CD14-positive monocyte (primary cell): ENCODE measurements around the gene RTP1. TPM values are rescaled to one million over a fixed set of nuclear protein-coding genes. Genes with fewer than 3 reads are reported as not detected.

Source experiments
- DNase-seq, 3 donors: peaks; one replicate each; pipeline ENCODE4 v3.0.0-alpha.2; 2011 to 2022
- H2AFZ ChIP-seq: 2 replicates; pipeline ENCODE4 v1.6.0; 2012; ENCODE audit warnings: mild to moderate bottlenecking, low read depth, low read length, inconsistent platforms; ENCODE audit not compliant: insufficient read depth, poor library complexity, severe bottlenecking
- H3K27ac ChIP-seq, 2 donors: 1 replicate in 1 of 2; 2 replicates in 1 of 2; pipeline ENCODE4 v1.5.1; 2012 to 2013; ENCODE audit warnings: low read length in 2 of 2, control low read depth in 1 of 2, inconsistent platforms in 1 of 2, low read depth in 1 of 2, mild to moderate bottlenecking in 1 of 2
- H3K27me3 ChIP-seq, 2 donors: one replicate each; pipeline versions ENCODE4 v1.6.0 to v1.6.1; 2011 to 2013; ENCODE audit warnings: low read length in 2 of 2; ENCODE audit not compliant: control insufficient read depth in 2 of 2, insufficient read depth in 2 of 2
- H3K36me3 ChIP-seq, 2 donors: replicated peaks in 1 of 2; 1 replicate in 1 of 2; 2 replicates in 1 of 2; pipeline versions ENCODE4 v1.5.1 to v1.6.1; 2012 to 2013; ENCODE audit warnings: low read length in 2 of 2, control low read depth in 1 of 2, inconsistent platforms in 1 of 2, mild to moderate bottlenecking in 1 of 2; ENCODE audit not compliant: insufficient read depth in 2 of 2, control insufficient read depth in 1 of 2
- H3K4me1 ChIP-seq, 2 donors: 1 replicate in 1 of 2; 2 replicates in 1 of 2; pipeline versions ENCODE4 v1.5.1 to v1.6.1; 2012 to 2013; ENCODE audit warnings: low read length in 2 of 2, control low read depth in 1 of 2, inconsistent platforms in 1 of 2, mild to moderate bottlenecking in 1 of 2, moderate library complexity in 1 of 2; ENCODE audit not compliant: insufficient read depth in 2 of 2, control insufficient read depth in 1 of 2
- H3K4me2 ChIP-seq: replicated peaks from 2 replicates; pipeline ENCODE3; 2012; ENCODE audit warnings: low read length, moderate library complexity, mild to moderate bottlenecking; ENCODE audit not compliant: poor library complexity, severe bottlenecking; ENCODE audit errors: extremely low read depth
- H3K4me3 ChIP-seq, 3 experiments: fragments of 200-600 bp in 1 of 3; sonication (generic) in 1 of 3; replicated peaks in 1 of 3; 1 replicate in 2 of 3; 2 replicates in 1 of 3; pipeline ENCODE4 v1.5.1; 2011 to 2013; ENCODE audit warnings: low read length in 3 of 3, mild to moderate bottlenecking in 3 of 3, control low read depth in 2 of 3, low read depth in 2 of 3, inconsistent platforms in 1 of 3, moderate library complexity in 1 of 3
- H3K79me2 ChIP-seq: 2 replicates; pipeline ENCODE4 v1.6.0; 2012; ENCODE audit warnings: mild to moderate bottlenecking, control low read depth, inconsistent platforms, low read length, moderate library complexity; ENCODE audit not compliant: insufficient read depth
- H3K9ac ChIP-seq: 2 replicates; pipeline ENCODE4 v1.6.0; 2017; ENCODE audit warnings: low read length, mild to moderate bottlenecking; ENCODE audit not compliant: insufficient read depth, poor library complexity, severe bottlenecking
- H3K9me3 ChIP-seq, 2 donors: replicated peaks in 1 of 2; 1 replicate in 1 of 2; 2 replicates in 1 of 2; pipeline versions ENCODE4 v1.5.1 to v1.6.1; 2012 to 2013; ENCODE audit warnings: low read length in 2 of 2, control low read depth in 1 of 2; ENCODE audit not compliant: control insufficient read depth in 1 of 2, insufficient read depth in 1 of 2
- H4K20me1 ChIP-seq: 2 replicates; pipeline ENCODE4 v1.6.0; 2012; ENCODE audit warnings: mild to moderate bottlenecking, low read length, control low read depth, moderate library complexity; ENCODE audit not compliant: insufficient read depth
- H3K27ac Mint-ChIP-seq, 7 donors: one replicate each; pipeline ENCODE4 v1.8.0; 2020; ENCODE audit warnings: mild to moderate bottlenecking in 7 of 7, mixed read lengths in 7 of 7, moderate library complexity in 6 of 7, inconsistent platforms in 2 of 7
- H3K27me3 Mint-ChIP-seq, 3 donors: one replicate each; pipeline ENCODE4 v1.8.0; 2021 to 2022; ENCODE audit warnings: low read depth in 3 of 3, mild to moderate bottlenecking in 3 of 3, mixed read lengths in 3 of 3, moderate library complexity in 3 of 3, inconsistent platforms in 1 of 3
- H3K36me3 Mint-ChIP-seq, 2 donors: one replicate each; pipeline ENCODE4 v1.8.0; 2020; ENCODE audit warnings: mixed read lengths in 2 of 2, inconsistent platforms in 1 of 2, mild to moderate bottlenecking in 1 of 2
- H3K4me1 Mint-ChIP-seq: one replicate; pipeline ENCODE4 v1.8.0; 2020; ENCODE audit warnings: mild to moderate bottlenecking, mixed read lengths
- H3K4me3 Mint-ChIP-seq, 2 donors: one replicate each; pipeline ENCODE4 v1.8.0; 2020; ENCODE audit warnings: mild to moderate bottlenecking in 2 of 2, mixed read lengths in 2 of 2, moderate library complexity in 1 of 2
- H3K9me3 Mint-ChIP-seq, 7 donors: one replicate each; pipeline ENCODE4 v1.8.0; 2020 to 2022; ENCODE audit warnings: mixed read lengths in 7 of 7, mild to moderate bottlenecking in 6 of 7, moderate library complexity in 6 of 7, inconsistent platforms in 2 of 7
- CTCF ChIP-seq: fragments of 200-600 bp; IDR thresholded peaks from one replicate; pipeline ENCODE4 v1.8.0; 2022; ENCODE audit warnings: antibody characterized with exemption, mild to moderate bottlenecking
- WGBS: methylation state at CpG from one replicate; pipeline ENCODE4 v1.1.5; 2013; ENCODE audit warnings: missing lambda C conversion rate; ENCODE audit not compliant: insufficient coverage; 5-methylcytosine and 5-hydroxymethylcytosine counted together
- intact Hi-C, 2 donors: fragments of 100-400 bp; cut with micrococcal nuclease; formaldehyde crosslinking; loops; one replicate each; pipeline versions ENCODE4 v1.15.0 to v1.15.1; 2023
- polyA plus RNA-seq, 3 donors: library from polyadenylated mRNA; depleted of rRNA in 1 of 3; unstranded in 2 of 3; stranded (reverse) in 1 of 3; fragments of 300-500 nt in 2 of 3; fragments of >200 nt in 1 of 3; fragmentation: Illumina TruSeq in 2 of 3; gene quantifications; 1 replicate in 2 of 3; 2 replicates in 1 of 3; pipeline ENCODE4 v1.2.3, GENCODE V29; 2012 to 2021

The RTP1 gene
- polyA plus RNA-seq, 3 donors = not detected

- H3K9ac ChIP-seq = no peak overlapping the region
- H3K4me1 ChIP-seq = no peaks in the 10 kb centered on the region
- no CpG with 5 or more reads among the region's 1 CpG for WGBS
- Mint-ChIP-seq H3K27ac (no peak overlapping the region), H3K9me3 (no peaks in the 10 kb centered on the region), H3K4me1 (no peaks in the 10 kb centered on the region), H3K36me3 (no peaks in the 10 kb centered on the region), H3K4me3 (no peak overlapping the region), H3K27me3 (peaks cover 8 to 13% (median 8%) of the 10 kb centered on the region in 3 donors)
- H3K79me2 ChIP-seq = no peaks in the 10 kb centered on the region
- H3K36me3 ChIP-seq = no peaks in the 10 kb centered on the region
- H3K4me3 ChIP-seq = no peak overlapping the region
- no peaks in the 10 kb centered on the region for H3K9me3 ChIP-seq
- no peak overlapping the region for H3K4me2 ChIP-seq
- no peak overlapping the region for H2AFZ ChIP-seq
- H4K20me1 ChIP-seq = no peaks in the 10 kb centered on the region
- TF ChIP-seq CTCF = no peak
- intact Hi-C loops = no loop called here
- no peak overlapping the region for H3K27ac ChIP-seq
- no peak for DNase-seq
- no peaks in the 10 kb centered on the region for H3K27me3 ChIP-seq
These were observed 32.7 kb downstream of the RTP1 start for GRCh38 chr3:187230011-187230410.

GRCh38 chr3:187236962-187237361 lies 39.7 kb downstream of the RTP1 start:
- Mint-ChIP-seq H3K27ac (no peak overlapping the region), H3K36me3 (no peaks in the 10 kb centered on the region), H3K4me3 (no peak overlapping the region), H3K4me1 (no peaks in the 10 kb centered on the region), H3K9me3 (peaks cover 0 to 12% (median 1%) of the 10 kb centered on the region in 7 donors), H3K27me3 (peaks cover 2 to 6% (median 5%) of the 10 kb centered on the region in 3 donors)
- no peak overlapping the region for H3K27ac ChIP-seq
- no peaks in the 10 kb centered on the region for H3K27me3 ChIP-seq
- H3K9ac ChIP-seq = no peak overlapping the region
- peaks cover 0 to 3% of the 10 kb centered on the region in 2 donors for H3K9me3 ChIP-seq
- no peak for TF ChIP-seq CTCF
- no peaks in the 10 kb centered on the region for H3K4me1 ChIP-seq
- no peak overlapping the region for H2AFZ ChIP-seq
- H3K79me2 ChIP-seq = no peaks in the 10 kb centered on the region
- WGBS = 89% methylated on average over 1 of the region's 1 CpG
- no peak overlapping the region for H3K4me2 ChIP-seq
- no peak overlapping the region for H3K4me3 ChIP-seq
- H3K36me3 ChIP-seq = no peaks in the 10 kb centered on the region
- DNase-seq = no peak
- intact Hi-C loops = no loop called here
- H4K20me1 ChIP-seq = no peaks in the 10 kb centered on the region
